WI38 (cell line): Measurements from ENCODE around the gene LDB2.

ENCODE experiments used
- H3K4me3 ChIP-seq: 2 replicates; pipeline ENCODE4 v1.5.1; 2011; ENCODE audit warnings: low read depth, mild to moderate bottlenecking, control low read depth, low read length
- TF ChIP-seq, protein P1 (sequence below): IDR thresholded peaks from 2 replicates; pipeline ENCODE4 v1.5.1; 2012; ENCODE audit warnings: low read depth, mild to moderate bottlenecking, control low read depth, low read length

LDB2 gene

DNA sequence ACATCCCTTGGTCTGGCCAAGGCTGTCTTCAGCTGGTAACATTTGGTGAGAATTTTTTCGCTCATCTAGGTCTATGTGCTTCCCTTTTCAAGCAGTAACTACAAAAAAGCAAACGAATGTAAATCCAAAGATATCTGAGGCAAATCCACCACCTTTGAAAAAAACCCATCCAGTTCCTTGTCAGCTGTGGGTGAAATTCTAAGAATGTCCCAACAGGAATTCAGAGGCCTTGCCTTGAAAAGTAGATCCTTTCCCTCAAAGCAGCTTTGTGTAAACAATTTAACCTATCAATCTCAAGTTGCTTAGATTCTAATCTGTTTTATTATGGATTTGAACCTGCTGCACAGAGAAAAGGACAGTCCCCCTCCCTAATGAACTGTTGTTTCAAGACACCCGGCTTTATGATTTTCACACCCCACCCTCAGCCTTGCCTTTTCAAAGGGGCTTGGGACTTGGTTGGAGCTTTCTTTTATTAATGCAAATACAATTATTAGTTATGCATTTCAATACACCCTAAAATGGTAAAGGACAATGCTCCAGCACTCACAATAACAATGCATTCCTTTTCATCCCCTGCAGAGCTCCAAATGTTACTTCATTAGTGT is 166.6 kb downstream of the LDB2 start:
- H3K4me3 ChIP-seq, result no peak overlapping the region
- TF ChIP-seq, protein P1, sequence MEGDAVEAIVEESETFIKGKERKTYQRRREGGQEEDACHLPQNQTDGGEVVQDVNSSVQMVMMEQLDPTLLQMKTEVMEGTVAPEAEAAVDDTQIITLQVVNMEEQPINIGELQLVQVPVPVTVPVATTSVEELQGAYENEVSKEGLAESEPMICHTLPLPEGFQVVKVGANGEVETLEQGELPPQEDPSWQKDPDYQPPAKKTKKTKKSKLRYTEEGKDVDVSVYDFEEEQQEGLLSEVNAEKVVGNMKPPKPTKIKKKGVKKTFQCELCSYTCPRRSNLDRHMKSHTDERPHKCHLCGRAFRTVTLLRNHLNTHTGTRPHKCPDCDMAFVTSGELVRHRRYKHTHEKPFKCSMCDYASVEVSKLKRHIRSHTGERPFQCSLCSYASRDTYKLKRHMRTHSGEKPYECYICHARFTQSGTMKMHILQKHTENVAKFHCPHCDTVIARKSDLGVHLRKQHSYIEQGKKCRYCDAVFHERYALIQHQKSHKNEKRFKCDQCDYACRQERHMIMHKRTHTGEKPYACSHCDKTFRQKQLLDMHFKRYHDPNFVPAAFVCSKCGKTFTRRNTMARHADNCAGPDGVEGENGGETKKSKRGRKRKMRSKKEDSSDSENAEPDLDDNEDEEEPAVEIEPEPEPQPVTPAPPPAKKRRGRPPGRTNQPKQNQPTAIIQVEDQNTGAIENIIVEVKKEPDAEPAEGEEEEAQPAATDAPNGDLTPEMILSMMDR, result no peak

GRCh38 chr4:16730522-16731205 is 167.8 kb downstream of the LDB2 start:
- TF ChIP-seq, protein P1, result no peak
- H3K4me3 ChIP-seq, result no peak overlapping the region

- TF ChIP-seq, protein P1, result no peak
- no peak overlapping the region for H3K4me3 ChIP-seq
Observed at GRCh38 chr4:16729336-16729735, 169.1 kb downstream of the LDB2 start.

GRCh38 chr4:16728849-16729248 is 169.6 kb downstream of the LDB2 start:
- TF ChIP-seq, protein P1, result no peak
- H3K4me3 ChIP-seq, result no peak overlapping the region

DNA sequence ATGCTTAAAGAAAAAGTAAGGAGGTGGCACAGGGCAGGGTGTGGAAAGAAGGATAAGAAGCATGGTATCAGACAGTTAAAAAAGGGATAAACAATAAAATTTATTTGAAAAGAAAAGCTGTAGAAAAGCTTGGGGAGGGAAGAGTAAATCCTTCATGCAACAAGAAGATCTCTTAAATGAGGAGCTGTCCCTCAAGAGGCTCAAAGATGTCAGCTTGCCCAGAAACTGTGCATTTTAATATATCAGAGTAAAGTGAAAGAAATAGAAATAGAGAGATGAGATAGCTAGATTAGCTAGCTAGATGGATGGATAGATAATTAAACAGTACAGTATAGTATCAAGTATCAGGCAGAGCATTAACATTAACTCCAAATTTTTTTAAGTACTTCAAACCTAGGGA is 170.3 kb downstream of the LDB2 start:
- TF ChIP-seq, protein P1, result no peak
- no peak overlapping the region for H3K4me3 ChIP-seq

DNA sequence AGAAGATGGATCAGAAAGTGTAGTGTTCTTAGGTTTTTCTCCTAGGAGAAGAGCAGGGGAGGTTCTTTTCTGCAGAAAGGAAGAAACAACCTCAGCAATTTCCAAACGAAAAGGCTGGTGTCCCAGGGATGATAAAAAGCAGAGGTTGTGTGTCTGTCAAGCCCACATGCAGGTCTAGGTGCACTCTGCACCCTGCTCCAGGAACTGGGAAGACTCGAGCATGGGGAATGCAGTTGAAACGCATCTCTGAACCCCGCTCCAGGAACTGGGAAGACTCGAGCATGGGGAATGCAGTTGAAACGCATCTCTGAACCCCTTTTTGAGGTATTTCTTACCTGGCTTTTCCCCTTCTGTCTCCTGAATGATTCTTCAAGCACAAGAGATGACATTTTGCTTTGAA is 171.2 kb downstream of the LDB2 start:
- H3K4me3 ChIP-seq, result no peak overlapping the region
- TF ChIP-seq, protein P1, result no peak

- TF ChIP-seq, protein P1, result no peak
Observed at GRCh38 chr4:16726368-16727050, 171.9 kb downstream of the LDB2 start.

More at GRCh38 chr4:16726368-16727050, 171.9 kb downstream of the LDB2 start:
- H3K4me3 ChIP-seq, result no peak overlapping the region
